ENCODE measurements around the gene CAGE1.

DNA sequence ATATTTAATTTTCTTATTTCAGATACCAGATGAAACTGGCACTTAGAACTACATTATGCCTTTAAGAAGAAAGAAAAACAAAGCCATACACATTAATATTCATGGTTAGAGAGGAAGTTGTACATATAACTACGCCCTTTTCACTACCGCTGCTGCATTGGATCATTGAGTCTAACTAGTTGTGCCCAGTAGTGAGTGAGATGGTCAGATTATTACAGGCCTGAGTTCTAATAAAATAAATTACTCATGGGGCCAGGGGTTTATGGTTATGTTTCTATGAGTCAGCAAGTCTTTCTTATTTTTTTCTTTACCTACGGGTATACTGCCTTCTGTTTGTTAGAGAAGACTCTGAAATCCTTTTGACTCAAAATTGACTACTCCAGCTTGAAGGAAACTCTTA lies 11.5 kb upstream of the CAGE1 start:
- TF ChIP-seq CTCF (IDR thresholded peaks at IDR 0.05) (no peak), POLR2A (IDR thresholded peaks at IDR 0.05) (no peak)

All from ovary (tissue), 3 donors.